ENCODE data around the gene NR2F1. TPM values are rescaled to one million over a fixed set of nuclear protein-coding genes. Genes with fewer than 3 reads are reported as not detected.

NR2F1 gene
- total RNA-seq, 1 experiment from 2014 or later = not detected

GRCh38 chr5:93557021-93557604 lies 25.9 kb upstream of the NR2F1 start:
- no peak overlapping the region for H3K4me3 Mint-ChIP-seq
- no peak for TF ChIP-seq CTCF (conservative IDR thresholded peaks at IDR 0.05)
- H3K79me2 ChIP-seq (ENCODE audit: insufficient read depth, low read length) = no peaks in the 10 kb centered on the region

More at GRCh38 chr5:93557021-93557604, 25.9 kb upstream of the NR2F1 start:
- H3K23ac ChIP-seq (ENCODE audit: insufficient read length, low read depth, low read length) = no peak overlapping the region
- no peak overlapping the region for H4K91ac ChIP-seq (ENCODE audit: insufficient read length, low read depth, low read length)
- no peak overlapping the region for H2BK20ac ChIP-seq (ENCODE audit: low read depth, low read length, poor library complexity, severe bottlenecking)
- no peak for DNase-seq
- no peak overlapping the region for H4K5ac ChIP-seq (ENCODE audit: insufficient read length, low read depth, low read length)
- no peak overlapping the region for H3K27ac Mint-ChIP-seq
- H3K27me3 Mint-ChIP-seq (ENCODE audit: low read depth) = no peaks in the 10 kb centered on the region
- H2AFZ ChIP-seq (ENCODE audit: low read length) = no peak overlapping the region
- H3K4me1 Mint-ChIP-seq = no peaks in the 10 kb centered on the region
- H3K9ac ChIP-seq (ENCODE audit: extremely low read depth, insufficient read length, low read length) = no peak overlapping the region
- no peak overlapping the region for H3K18ac ChIP-seq (ENCODE audit: insufficient read length, low read depth, low read length)
- H3K9me3 ChIP-seq (ENCODE audit: control insufficient read depth, low read depth, low read length) = no peaks in the 10 kb centered on the region
- no peaks in the 10 kb centered on the region for H3K23me2 ChIP-seq (ENCODE audit: insufficient read length, low read depth, low read length, poor library complexity, severe bottlenecking)
- no peaks in the 10 kb centered on the region for H3K4me1 ChIP-seq (ENCODE audit: insufficient read depth, low read length)
- H4K8ac ChIP-seq (replicated peaks; ENCODE audit: insufficient read length, low read depth, low read length) = no peak overlapping the region
- no peak overlapping the region for H2AK5ac ChIP-seq (ENCODE audit: insufficient read length, low read length)
- H3K9me3 Mint-ChIP-seq = no peaks in the 10 kb centered on the region
- WGBS (ENCODE audit: extremely low coverage, insufficient read length, low lambda C conversion rate) = no CpG with 5 or more reads among the region's 2 CpGs
- no peak overlapping the region for H3K56ac ChIP-seq (ENCODE audit: insufficient read length, low read depth, low read length)
- H3K36me3 Mint-ChIP-seq (ENCODE audit: insufficient read depth in 1 of 3, low read depth in 3 of 3) = no peaks in the 10 kb centered on the region
- H3K27ac ChIP-seq (ENCODE audit: insufficient read length, low read depth, low read length) = no peak overlapping the region
- no peak overlapping the region for H3T11ph ChIP-seq (ENCODE audit: low read length)
- no peak overlapping the region for H2BK5ac ChIP-seq (ENCODE audit: insufficient read length, low read length)
- H2BK15ac ChIP-seq (ENCODE audit: low read depth, low read length) = no peak overlapping the region
- H3K79me1 ChIP-seq (ENCODE audit: insufficient read depth, low read depth, low read length, poor library complexity, severe bottlenecking) = no peaks in the 10 kb centered on the region
- H3K27me3 ChIP-seq (ENCODE audit: insufficient read depth, low read length) = no peaks in the 10 kb centered on the region
- no peak overlapping the region for H3K4ac ChIP-seq (ENCODE audit: low read depth, low read length)
- no peak overlapping the region for H2BK120ac ChIP-seq (ENCODE audit: low read depth, low read length, poor library complexity, severe bottlenecking)
- H2BK12ac ChIP-seq (ENCODE audit: insufficient read length, low read depth, low read length) = no peak overlapping the region
- no peaks in the 10 kb centered on the region for H4K20me1 ChIP-seq (ENCODE audit: control insufficient read depth, insufficient read depth, insufficient read length)
- H3K4me2 ChIP-seq (ENCODE audit: insufficient read depth, insufficient read length, low read length) = no peak overlapping the region
- H3K14ac ChIP-seq (ENCODE audit: insufficient read depth, low read length) = no peak overlapping the region
